Bronchial epithelial cell (primary cell): ENCODE results near the gene CACNB2. TPM values are rescaled to one million over a fixed set of nuclear protein-coding genes. Genes with fewer than 3 reads are reported as not detected.

Experiments
- DNase-seq: peaks from one replicate; pipeline ENCODE4 v3.0.0-alpha.2; 2010; ENCODE audit warnings: low read depth
- FAIRE-seq: peaks from 2 replicates; lab custom pipeline; 2011; peaks lifted over from hg19 to GRCh38; lab: Jason Lieb, UNC
- H3K27me3 ChIP-seq: 2 replicates; pipeline ENCODE4 v1.5.1; 2011; ENCODE audit warnings: low read length; ENCODE audit not compliant: control insufficient read depth, insufficient read depth
- H3K36me3 ChIP-seq: 2 replicates; pipeline ENCODE4 v1.5.1; 2011; ENCODE audit warnings: low read length; ENCODE audit not compliant: control insufficient read depth, insufficient read depth
- H3K4me3 ChIP-seq: 2 replicates; pipeline ENCODE4 v1.5.1; 2011; ENCODE audit warnings: mild to moderate bottlenecking, low read depth, low read length, control low read depth
- total RNA-seq: library from RNA; depleted of rRNA; stranded (reverse); fragments of >200 nt; gene quantifications from 2 replicates; pipeline ENCODE4 v1.2.1, GENCODE V29; 2014
- TF ChIP-seq, protein P1 (sequence below): IDR thresholded peaks from 2 replicates; pipeline ENCODE4 v1.5.1; 2011; ENCODE audit warnings: mild to moderate bottlenecking, moderate library complexity, low read length, control low read depth, inconsistent platforms; ENCODE audit not compliant: insufficient read depth, severe bottlenecking

The CACNB2 gene
- total RNA-seq, 1 donor from 2014 or later, result not detected

DNA sequence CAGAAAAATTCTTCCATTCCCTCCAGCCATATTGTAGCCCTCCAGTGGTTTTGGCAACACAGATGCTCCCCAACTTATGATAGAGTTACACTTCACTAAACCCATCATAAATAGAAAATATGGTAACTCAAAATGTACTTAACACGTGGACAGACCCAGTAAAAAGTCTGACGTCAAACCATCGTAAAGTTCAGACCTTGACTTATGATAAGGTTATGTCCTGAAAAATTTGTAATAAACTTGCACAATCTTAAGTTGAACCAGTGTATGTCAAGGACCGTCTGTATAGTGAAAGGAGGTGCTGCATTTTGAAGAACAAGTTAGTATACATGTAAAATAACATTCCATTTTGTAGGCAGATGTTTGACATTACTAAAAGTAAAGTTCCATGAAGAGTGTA lies 368.4 kb downstream of the CACNB2 start:
- Histone ChIP-seq H3K27me3 (no peaks in the 10 kb centered on the region), H3K36me3 (no peaks in the 10 kb centered on the region), H3K4me3 (no peak overlapping the region)
- FAIRE-seq (no peak), DNase-seq (no peak)
- TF ChIP-seq, protein P1, sequence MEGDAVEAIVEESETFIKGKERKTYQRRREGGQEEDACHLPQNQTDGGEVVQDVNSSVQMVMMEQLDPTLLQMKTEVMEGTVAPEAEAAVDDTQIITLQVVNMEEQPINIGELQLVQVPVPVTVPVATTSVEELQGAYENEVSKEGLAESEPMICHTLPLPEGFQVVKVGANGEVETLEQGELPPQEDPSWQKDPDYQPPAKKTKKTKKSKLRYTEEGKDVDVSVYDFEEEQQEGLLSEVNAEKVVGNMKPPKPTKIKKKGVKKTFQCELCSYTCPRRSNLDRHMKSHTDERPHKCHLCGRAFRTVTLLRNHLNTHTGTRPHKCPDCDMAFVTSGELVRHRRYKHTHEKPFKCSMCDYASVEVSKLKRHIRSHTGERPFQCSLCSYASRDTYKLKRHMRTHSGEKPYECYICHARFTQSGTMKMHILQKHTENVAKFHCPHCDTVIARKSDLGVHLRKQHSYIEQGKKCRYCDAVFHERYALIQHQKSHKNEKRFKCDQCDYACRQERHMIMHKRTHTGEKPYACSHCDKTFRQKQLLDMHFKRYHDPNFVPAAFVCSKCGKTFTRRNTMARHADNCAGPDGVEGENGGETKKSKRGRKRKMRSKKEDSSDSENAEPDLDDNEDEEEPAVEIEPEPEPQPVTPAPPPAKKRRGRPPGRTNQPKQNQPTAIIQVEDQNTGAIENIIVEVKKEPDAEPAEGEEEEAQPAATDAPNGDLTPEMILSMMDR, result no peak

DNA sequence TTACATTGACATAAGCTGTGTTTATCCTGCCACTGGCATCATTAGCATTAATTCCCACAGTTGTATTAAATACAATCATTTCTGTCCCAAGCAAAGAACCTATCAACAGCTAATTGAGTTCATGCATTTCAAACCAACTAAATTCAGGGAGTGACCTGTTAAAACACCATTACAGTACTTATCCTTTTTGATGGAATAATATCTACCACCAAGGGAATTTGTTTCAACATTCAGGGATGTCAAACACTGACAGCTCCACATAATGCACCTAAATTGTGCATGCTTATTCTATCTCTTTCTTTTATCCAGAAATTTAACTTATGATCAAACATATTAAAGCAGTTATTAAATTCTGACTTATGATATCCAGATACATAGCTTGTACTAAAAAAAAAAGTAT lies 374.3 kb downstream of the CACNB2 start:
- no peak overlapping the region for H3K4me3 ChIP-seq
- FAIRE-seq (no peak), DNase-seq (no peak)
- no peaks in the 10 kb centered on the region for H3K36me3 ChIP-seq
- H3K27me3 ChIP-seq, result no peaks in the 10 kb centered on the region
- TF ChIP-seq, protein P1, result no peak

- Histone ChIP-seq H3K27me3 (no peaks in the 10 kb centered on the region), H3K4me3 (no peak overlapping the region), H3K36me3 (no peaks in the 10 kb centered on the region)
- TF ChIP-seq, protein P1, result no peak
- no peak for DNase-seq
- no peak for FAIRE-seq
These were observed 376.6 kb downstream of the CACNB2 start for GRCh38 chr10:18516851-18517250.

GRCh38 chr10:18523025-18523424 lies 382.8 kb downstream of the CACNB2 start:
- TF ChIP-seq, protein P1, result no peak
- Histone ChIP-seq H3K4me3 (no peak overlapping the region), H3K36me3 (no peaks in the 10 kb centered on the region), H3K27me3 (no peaks in the 10 kb centered on the region)
- DNase-seq (no peak), FAIRE-seq (no peak)

- TF ChIP-seq, protein P1, result no peak
- Histone ChIP-seq H3K36me3 (no peaks in the 10 kb centered on the region), H3K4me3 (no peak overlapping the region), H3K27me3 (no peaks in the 10 kb centered on the region)
- DNase-seq (no peak), FAIRE-seq (no peak)
These were observed 383.6 kb downstream of the CACNB2 start for GRCh38 chr10:18523858-18524257.

GRCh38 chr10:18527687-18528086 lies 387.5 kb downstream of the CACNB2 start:
- TF ChIP-seq, protein P1, result no peak
- FAIRE-seq, result no peak

More at GRCh38 chr10:18527687-18528086, 387.5 kb downstream of the CACNB2 start:
- no peak for DNase-seq
- no peaks in the 10 kb centered on the region for H3K27me3 ChIP-seq
- H3K36me3 ChIP-seq, result no peaks in the 10 kb centered on the region
- no peak overlapping the region for H3K4me3 ChIP-seq
